Measurements from ENCODE around the gene PFDN5.
A peak's percentile ranks its signal among the peaks of the same experiment; 100 is the strongest.
"Not testable (repeated sequence)": the region's sequence is repeated elsewhere in the genome, so short reads cannot be mapped to it uniquely, and the experiment has no call there.

Gene PFDN5

DNA sequence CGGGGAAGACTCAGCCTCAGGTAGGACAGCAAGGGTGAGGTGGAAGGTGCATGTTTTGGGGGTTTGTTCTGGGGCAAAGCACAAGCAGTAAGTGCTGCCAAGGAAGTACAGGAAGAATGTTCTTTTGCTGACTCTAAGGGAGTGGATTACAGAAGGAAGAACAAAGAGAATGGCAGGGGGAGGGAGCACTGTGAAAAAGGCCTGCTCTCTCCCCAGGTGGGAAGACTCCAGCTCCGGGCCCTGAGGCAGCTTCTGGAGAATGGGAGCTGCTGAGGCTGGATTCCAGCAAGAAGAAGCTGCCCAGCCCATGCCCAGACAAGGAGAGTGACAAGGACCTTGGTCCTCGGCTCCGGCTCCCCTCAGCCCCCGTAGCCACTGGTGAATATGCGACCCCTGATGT is 7.0 kb upstream of the PFDN5 start:
- TF ChIP-seq, protein P1, sequence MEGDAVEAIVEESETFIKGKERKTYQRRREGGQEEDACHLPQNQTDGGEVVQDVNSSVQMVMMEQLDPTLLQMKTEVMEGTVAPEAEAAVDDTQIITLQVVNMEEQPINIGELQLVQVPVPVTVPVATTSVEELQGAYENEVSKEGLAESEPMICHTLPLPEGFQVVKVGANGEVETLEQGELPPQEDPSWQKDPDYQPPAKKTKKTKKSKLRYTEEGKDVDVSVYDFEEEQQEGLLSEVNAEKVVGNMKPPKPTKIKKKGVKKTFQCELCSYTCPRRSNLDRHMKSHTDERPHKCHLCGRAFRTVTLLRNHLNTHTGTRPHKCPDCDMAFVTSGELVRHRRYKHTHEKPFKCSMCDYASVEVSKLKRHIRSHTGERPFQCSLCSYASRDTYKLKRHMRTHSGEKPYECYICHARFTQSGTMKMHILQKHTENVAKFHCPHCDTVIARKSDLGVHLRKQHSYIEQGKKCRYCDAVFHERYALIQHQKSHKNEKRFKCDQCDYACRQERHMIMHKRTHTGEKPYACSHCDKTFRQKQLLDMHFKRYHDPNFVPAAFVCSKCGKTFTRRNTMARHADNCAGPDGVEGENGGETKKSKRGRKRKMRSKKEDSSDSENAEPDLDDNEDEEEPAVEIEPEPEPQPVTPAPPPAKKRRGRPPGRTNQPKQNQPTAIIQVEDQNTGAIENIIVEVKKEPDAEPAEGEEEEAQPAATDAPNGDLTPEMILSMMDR (conservative IDR thresholded peaks at IDR 0.05): no peak
- no peak for TF ChIP-seq ZFX (IDR thresholded peaks at IDR 0.05)
- no peak overlapping the region for H3K27ac ChIP-seq

DNA sequence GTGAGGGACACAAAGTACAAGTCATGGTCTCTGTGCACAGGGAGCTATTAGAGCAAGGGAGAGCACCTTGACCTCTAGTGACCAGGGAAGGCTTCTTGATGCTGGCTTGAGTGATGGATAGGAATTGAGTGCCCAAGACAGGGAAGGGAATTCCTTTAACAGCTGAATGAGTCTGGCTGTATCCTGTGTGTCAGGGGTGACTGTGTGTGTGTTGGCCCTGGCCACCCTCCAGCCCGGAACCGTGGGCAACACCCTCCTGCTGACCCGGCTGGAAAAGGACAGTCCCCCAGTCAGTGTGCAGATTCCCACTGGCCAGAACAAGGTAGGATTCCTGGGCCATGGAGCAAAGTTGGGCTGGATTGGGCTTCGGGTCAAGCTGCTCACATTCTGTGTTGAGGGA is 5.5 kb upstream of the PFDN5 start:
- TF ChIP-seq, protein P1 (conservative IDR thresholded peaks at IDR 0.05): no peak
- TF ChIP-seq ZFX (IDR thresholded peaks at IDR 0.05): no peak
- H3K27ac ChIP-seq: no peak overlapping the region

DNA sequence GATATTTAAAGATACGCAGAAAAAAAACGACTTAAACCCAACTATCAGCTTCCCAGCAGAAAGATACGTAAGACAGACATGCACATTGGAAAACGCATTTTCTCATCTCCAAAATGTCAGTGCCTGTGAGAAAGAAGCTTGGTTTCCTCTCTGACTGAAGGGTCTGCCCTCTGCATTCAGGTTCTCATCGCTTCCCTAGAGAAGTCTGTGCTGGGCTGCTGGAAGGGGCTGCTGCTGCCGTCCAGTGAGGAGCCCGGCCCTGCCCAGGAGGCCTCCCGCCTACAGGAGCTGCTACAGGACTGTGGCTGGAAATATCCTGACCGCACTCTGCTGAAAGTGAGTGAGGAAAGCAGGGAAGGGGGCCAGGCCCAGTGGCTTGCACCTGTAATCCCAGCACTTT is 4.7 kb upstream of the PFDN5 start:
- no peak overlapping the region for H3K27ac ChIP-seq
- TF ChIP-seq, protein P1 (conservative IDR thresholded peaks at IDR 0.05): no peak

DNA sequence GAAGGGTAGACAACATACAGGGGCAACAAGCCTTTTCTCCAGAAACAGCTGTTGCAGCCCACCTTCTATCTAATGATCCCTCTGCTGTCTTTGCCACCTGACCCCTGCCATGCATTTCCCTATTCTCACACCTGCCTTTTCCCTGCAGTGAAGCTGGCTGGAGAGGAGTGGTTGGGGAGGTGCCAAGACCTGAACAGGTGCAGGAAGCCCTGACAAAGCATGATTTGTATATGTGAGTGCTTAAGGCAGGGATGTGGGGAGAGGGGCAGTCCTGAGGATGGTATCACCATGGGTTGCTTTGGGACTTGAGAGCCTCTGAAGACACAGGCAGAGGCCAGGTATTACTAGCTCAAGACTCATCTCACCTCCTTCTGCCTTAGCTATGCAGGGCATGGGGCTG is 2.9 kb upstream of the PFDN5 start:
- TF ChIP-seq, protein P1 (conservative IDR thresholded peaks at IDR 0.05): no peak
- no peak for TF ChIP-seq ZFX (IDR thresholded peaks at IDR 0.05)
- no peak overlapping the region for H3K27ac ChIP-seq

DNA sequence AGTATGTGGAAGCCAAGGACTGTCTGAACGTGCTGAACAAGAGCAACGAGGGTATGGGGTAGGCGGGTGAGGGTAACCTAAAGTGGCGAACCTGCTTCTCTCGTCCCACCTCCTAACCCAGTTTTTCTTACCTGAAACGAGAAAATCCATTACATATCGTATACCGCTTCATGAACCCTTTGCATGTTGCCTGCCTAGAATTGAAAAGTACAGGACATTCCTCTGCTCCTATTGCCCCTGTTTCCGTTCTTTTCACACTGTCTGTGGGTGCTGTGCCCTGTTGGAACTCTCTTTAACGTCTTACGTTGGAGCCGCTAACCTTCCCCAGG is 513 bp downstream of the PFDN5 start:
- TF ChIP-seq, protein P1 (conservative IDR thresholded peaks at IDR 0.05): no peak
- TF ChIP-seq ZFX (IDR thresholded peaks at IDR 0.05): no peak
- H3K27ac ChIP-seq: peak overlapping the region; percentile 91

DNA sequence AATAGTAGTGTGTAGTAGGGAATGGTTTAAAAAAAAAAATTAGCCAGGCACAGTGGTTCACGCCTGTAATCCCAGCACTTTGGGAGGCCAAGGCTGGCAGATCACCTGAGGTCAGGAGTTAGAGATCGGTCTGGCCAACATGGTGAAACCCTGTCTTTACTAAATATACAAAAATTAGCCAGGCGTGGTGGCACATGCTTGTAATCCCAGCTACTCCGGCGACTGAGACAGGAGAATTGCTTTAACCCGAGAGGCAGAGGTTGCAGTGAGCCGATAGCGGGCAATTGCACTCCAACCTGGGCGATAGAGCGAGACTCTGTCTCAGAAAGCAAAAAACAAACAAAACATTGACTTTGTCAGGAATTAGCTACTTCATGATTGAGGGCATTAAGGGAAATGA is 1.8 kb downstream of the PFDN5 start:
- H3K27ac ChIP-seq: not testable (repeated sequence)

DNA sequence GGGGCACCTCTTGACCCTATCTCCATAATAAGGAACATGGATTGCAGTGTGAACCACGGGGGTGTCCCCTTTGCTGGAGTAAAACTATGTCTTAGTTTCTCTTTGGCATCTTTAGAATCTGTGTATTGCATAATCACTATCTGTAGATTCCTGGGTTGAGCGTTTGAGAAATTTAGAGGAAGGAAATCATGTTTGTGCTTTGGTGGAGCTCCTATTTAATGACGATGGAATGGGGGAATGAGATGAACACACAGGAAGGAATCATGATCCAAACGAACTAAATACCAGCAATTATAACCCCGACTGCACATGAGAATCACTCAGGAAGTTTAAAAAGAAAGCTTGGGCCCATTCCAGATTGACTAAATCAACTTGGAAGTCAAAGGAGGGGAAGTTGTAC is 2.8 kb downstream of the PFDN5 start:
- H3K27ac ChIP-seq: no peak overlapping the region

DNA sequence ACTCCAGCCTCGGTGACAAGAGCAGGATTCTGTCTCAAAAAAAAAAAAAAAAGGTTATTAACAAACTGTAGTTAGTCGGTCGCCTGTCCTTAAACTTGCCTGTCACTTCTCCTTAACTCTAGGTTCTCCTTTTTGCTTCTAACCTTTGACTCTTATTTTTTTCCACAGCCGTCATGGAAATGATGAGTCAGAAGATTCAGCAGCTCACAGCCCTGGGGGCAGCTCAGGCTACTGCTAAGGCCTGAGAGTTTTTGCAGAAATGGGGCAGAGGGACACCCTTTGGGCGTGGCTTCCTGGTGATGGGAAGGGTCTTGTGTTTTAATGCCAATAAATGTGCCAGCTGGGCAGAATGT is 3.7 kb downstream of the PFDN5 start:
- peak overlapping the region; percentile 81 for H3K27ac ChIP-seq
- TF ChIP-seq ZFX (IDR thresholded peaks at IDR 0.05): no peak
- TF ChIP-seq, protein P1 (conservative IDR thresholded peaks at IDR 0.05): no peak

More for the DNA sequence above, 2.8 kb downstream of the PFDN5 start:
- TF ChIP-seq, protein P1 (conservative IDR thresholded peaks at IDR 0.05): no peak
- TF ChIP-seq ZFX (IDR thresholded peaks at IDR 0.05): no peak
